ENCODE data around the gene CDH22.

The CDH22 gene

GRCh38 chr20:46264391-46265266 is 43.7 kb downstream of the CDH22 start:
- peaks cover 7% of the 10 kb centered on the region for H3K27me3 Mint-ChIP-seq (ENCODE audit: low read depth)
- H3K9me3 Mint-ChIP-seq = no peaks in the 10 kb centered on the region
- no peak overlapping the region for H3K4me3 Mint-ChIP-seq
- no peak overlapping the region for H3K27ac Mint-ChIP-seq
- H3K36me3 Mint-ChIP-seq (ENCODE audit: low read depth) = no peaks in the 10 kb centered on the region
- no peaks in the 10 kb centered on the region for H3K4me1 Mint-ChIP-seq (ENCODE audit: low read depth)

GRCh38 chr20:46261456-46262253 is 46.6 kb downstream of the CDH22 start:
- no peaks in the 10 kb centered on the region for H3K9me3 Mint-ChIP-seq
- no peak overlapping the region for H3K27ac Mint-ChIP-seq
- peaks cover 8% of the 10 kb centered on the region for H3K27me3 Mint-ChIP-seq (ENCODE audit: low read depth)
- H3K4me1 Mint-ChIP-seq (ENCODE audit: low read depth) = no peaks in the 10 kb centered on the region
- H3K36me3 Mint-ChIP-seq (ENCODE audit: low read depth) = no peaks in the 10 kb centered on the region
- H3K4me3 Mint-ChIP-seq = no peak overlapping the region

GRCh38 chr20:46260936-46261454 is 47.3 kb downstream of the CDH22 start:
- peaks cover 8% of the 10 kb centered on the region for H3K27me3 Mint-ChIP-seq (ENCODE audit: low read depth)
- H3K27ac Mint-ChIP-seq = no peak overlapping the region
- H3K36me3 Mint-ChIP-seq (ENCODE audit: low read depth) = no peaks in the 10 kb centered on the region
- no peaks in the 10 kb centered on the region for H3K9me3 Mint-ChIP-seq
- no peaks in the 10 kb centered on the region for H3K4me1 Mint-ChIP-seq (ENCODE audit: low read depth)
- no peak overlapping the region for H3K4me3 Mint-ChIP-seq

- Mint-ChIP-seq H3K27ac (no peak overlapping the region), H3K36me3 (ENCODE audit: low read depth) (no peaks in the 10 kb centered on the region), H3K27me3 (ENCODE audit: low read depth) (peaks cover 8% of the 10 kb centered on the region), H3K4me1 (ENCODE audit: low read depth) (no peaks in the 10 kb centered on the region), H3K9me3 (no peaks in the 10 kb centered on the region), H3K4me3 (no peak overlapping the region)
Measured at GRCh38 chr20:46260480-46260879, 47.8 kb downstream of the CDH22 start.

- Mint-ChIP-seq H3K4me3 (no peak overlapping the region), H3K36me3 (ENCODE audit: low read depth) (no peaks in the 10 kb centered on the region), H3K9me3 (no peaks in the 10 kb centered on the region), H3K27me3 (ENCODE audit: low read depth) (peaks cover 12% of the 10 kb centered on the region), H3K27ac (no peak overlapping the region), H3K4me1 (ENCODE audit: low read depth) (no peaks in the 10 kb centered on the region)
Measured at GRCh38 chr20:46259260-46259859, 48.9 kb downstream of the CDH22 start.

- no peak overlapping the region for H3K4me3 Mint-ChIP-seq
- no peaks in the 10 kb centered on the region for H3K4me1 Mint-ChIP-seq (ENCODE audit: low read depth)
- H3K36me3 Mint-ChIP-seq (ENCODE audit: low read depth) = no peaks in the 10 kb centered on the region
- H3K27me3 Mint-ChIP-seq (ENCODE audit: low read depth) = peaks cover 21% of the 10 kb centered on the region
- no peaks in the 10 kb centered on the region for H3K9me3 Mint-ChIP-seq
- no peak overlapping the region for H3K27ac Mint-ChIP-seq
Measured at GRCh38 chr20:46257887-46258286, 50.4 kb downstream of the CDH22 start.

GRCh38 chr20:46256293-46256692 is 52.0 kb downstream of the CDH22 start:
- Mint-ChIP-seq H3K36me3 (ENCODE audit: low read depth) (no peaks in the 10 kb centered on the region), H3K9me3 (no peaks in the 10 kb centered on the region), H3K27ac (no peak overlapping the region), H3K4me3 (no peak overlapping the region), H3K4me1 (ENCODE audit: low read depth) (no peaks in the 10 kb centered on the region), H3K27me3 (ENCODE audit: low read depth) (peaks cover 34% of the 10 kb centered on the region)

GRCh38 chr20:46255440-46256104 is 52.7 kb downstream of the CDH22 start:
- H3K27me3 Mint-ChIP-seq (ENCODE audit: low read depth) = peaks cover 37% of the 10 kb centered on the region
- H3K36me3 Mint-ChIP-seq (ENCODE audit: low read depth) = no peaks in the 10 kb centered on the region
- H3K4me1 Mint-ChIP-seq (ENCODE audit: low read depth) = no peaks in the 10 kb centered on the region

GRCh38 chr20:46253391-46253790 is 54.9 kb downstream of the CDH22 start:
- no peaks in the 10 kb centered on the region for H3K9me3 Mint-ChIP-seq
- H3K4me3 Mint-ChIP-seq = no peak overlapping the region
- H3K36me3 Mint-ChIP-seq (ENCODE audit: low read depth) = no peaks in the 10 kb centered on the region
- H3K27ac Mint-ChIP-seq = no peak overlapping the region
- peaks cover 51% of the 10 kb centered on the region for H3K27me3 Mint-ChIP-seq (ENCODE audit: low read depth)
- no peaks in the 10 kb centered on the region for H3K4me1 Mint-ChIP-seq (ENCODE audit: low read depth)

More at GRCh38 chr20:46255440-46256104, 52.7 kb downstream of the CDH22 start:
- Mint-ChIP-seq H3K9me3 (no peaks in the 10 kb centered on the region), H3K27ac (no peak overlapping the region), H3K4me3 (no peak overlapping the region)

- H3K9me3 Mint-ChIP-seq = no peaks in the 10 kb centered on the region
- peaks cover 59% of the 10 kb centered on the region for H3K27me3 Mint-ChIP-seq (ENCODE audit: low read depth)
- no peaks in the 10 kb centered on the region for H3K36me3 Mint-ChIP-seq (ENCODE audit: low read depth)
- H3K4me3 Mint-ChIP-seq = no peak overlapping the region
- H3K4me1 Mint-ChIP-seq (ENCODE audit: low read depth) = no peaks in the 10 kb centered on the region
- no peak overlapping the region for H3K27ac Mint-ChIP-seq
Measured at GRCh38 chr20:46252352-46253091, 55.8 kb downstream of the CDH22 start.

- H3K36me3 Mint-ChIP-seq (ENCODE audit: low read depth) = no peaks in the 10 kb centered on the region
- H3K27ac Mint-ChIP-seq = no peak overlapping the region
Measured at GRCh38 chr20:46251211-46251673, 57.1 kb downstream of the CDH22 start.

GRCh38 chr20:46250772-46251171 is 57.5 kb downstream of the CDH22 start:
- H3K9me3 Mint-ChIP-seq = no peaks in the 10 kb centered on the region
- no peaks in the 10 kb centered on the region for H3K4me1 Mint-ChIP-seq (ENCODE audit: low read depth)
- H3K27me3 Mint-ChIP-seq (ENCODE audit: low read depth) = peaks cover 77% of the 10 kb centered on the region
- H3K36me3 Mint-ChIP-seq (ENCODE audit: low read depth) = no peaks in the 10 kb centered on the region
- H3K4me3 Mint-ChIP-seq = no peak overlapping the region
- no peak overlapping the region for H3K27ac Mint-ChIP-seq

More at GRCh38 chr20:46251211-46251673, 57.1 kb downstream of the CDH22 start:
- H3K4me1 Mint-ChIP-seq (ENCODE audit: low read depth) = no peaks in the 10 kb centered on the region
- no peak overlapping the region for H3K4me3 Mint-ChIP-seq
- no peaks in the 10 kb centered on the region for H3K9me3 Mint-ChIP-seq
- peaks cover 72% of the 10 kb centered on the region for H3K27me3 Mint-ChIP-seq (ENCODE audit: low read depth)

GRCh38 chr20:46249671-46250070 is 58.6 kb downstream of the CDH22 start:
- Mint-ChIP-seq H3K27me3 (ENCODE audit: low read depth) (peaks cover 83% of the 10 kb centered on the region), H3K9me3 (no peaks in the 10 kb centered on the region), H3K27ac (no peak overlapping the region), H3K4me3 (no peak overlapping the region), H3K36me3 (ENCODE audit: low read depth) (no peaks in the 10 kb centered on the region), H3K4me1 (ENCODE audit: low read depth) (no peaks in the 10 kb centered on the region)

Measured in T-helper 1 cell treated with Interleukin-12 subunit alpha and Interleukin-12 subunit beta and Interleukin-4 antibody, amounts not matched to agents 30 μg/mL and 1 μg/mL, for 36 hours (primary cell).